ENCODE measurements around the gene ZCCHC4. TPM values are rescaled to one million over a fixed set of nuclear protein-coding genes. Genes with fewer than 3 reads are reported as not detected.

ZCCHC4 gene
- total RNA-seq, 1 donor from 2014 or later, result 10.2 TPM

- DNase-seq (ENCODE audit: low read depth) (no peak), FAIRE-seq (no peak)
- Histone ChIP-seq H3K27me3 (ENCODE audit: insufficient read depth, low read length) (no peaks in the 10 kb centered on the region), H3K9me3 (ENCODE audit: insufficient read depth, low read depth, low read length) (no peaks in the 10 kb centered on the region), H3K4me2 (ENCODE audit: low read length) (peak overlapping the region; percentile 85), H3K27ac (ENCODE audit: low read depth, low read length) (peak overlapping the region; percentile 50), H2AFZ (ENCODE audit: low read depth, low read length) (peak overlapping the region; percentile 81), H3K36me3 (ENCODE audit: insufficient read depth, low read length) (peaks cover 17% of the 10 kb centered on the region), H4K20me1 (ENCODE audit: insufficient read depth, low read length) (peaks cover 15% of the 10 kb centered on the region), H3K4me3 (ENCODE audit: insufficient read depth, low read depth, low read length) (peak overlapping the region; percentile 84), H3K4me1 (ENCODE audit: insufficient read depth, low read length) (peaks cover 7% of the 10 kb centered on the region), H3K9ac (ENCODE audit: low read length) (peak overlapping the region; percentile 85), H3K79me2 (ENCODE audit: insufficient read depth, low read length) (peaks cover 26% of the 10 kb centered on the region)
- no peaks in the 10 kb centered on the region for H3K9me3 Mint-ChIP-seq (ENCODE audit: unreplicated experiment)
- no peaks in the 10 kb centered on the region for H3K36me3 Mint-ChIP-seq (ENCODE audit: low read depth, unreplicated experiment)
- H3K27me3 Mint-ChIP-seq (ENCODE audit: low read depth, unreplicated experiment), result no peaks in the 10 kb centered on the region
- H3K4me3 Mint-ChIP-seq (ENCODE audit: unreplicated experiment), result no peak overlapping the region
- no peak for TF ChIP-seq EZH2 (IDR thresholded peaks at IDR 0.05; ENCODE audit: insufficient read depth, low read length)
- TF ChIP-seq, protein P1, sequence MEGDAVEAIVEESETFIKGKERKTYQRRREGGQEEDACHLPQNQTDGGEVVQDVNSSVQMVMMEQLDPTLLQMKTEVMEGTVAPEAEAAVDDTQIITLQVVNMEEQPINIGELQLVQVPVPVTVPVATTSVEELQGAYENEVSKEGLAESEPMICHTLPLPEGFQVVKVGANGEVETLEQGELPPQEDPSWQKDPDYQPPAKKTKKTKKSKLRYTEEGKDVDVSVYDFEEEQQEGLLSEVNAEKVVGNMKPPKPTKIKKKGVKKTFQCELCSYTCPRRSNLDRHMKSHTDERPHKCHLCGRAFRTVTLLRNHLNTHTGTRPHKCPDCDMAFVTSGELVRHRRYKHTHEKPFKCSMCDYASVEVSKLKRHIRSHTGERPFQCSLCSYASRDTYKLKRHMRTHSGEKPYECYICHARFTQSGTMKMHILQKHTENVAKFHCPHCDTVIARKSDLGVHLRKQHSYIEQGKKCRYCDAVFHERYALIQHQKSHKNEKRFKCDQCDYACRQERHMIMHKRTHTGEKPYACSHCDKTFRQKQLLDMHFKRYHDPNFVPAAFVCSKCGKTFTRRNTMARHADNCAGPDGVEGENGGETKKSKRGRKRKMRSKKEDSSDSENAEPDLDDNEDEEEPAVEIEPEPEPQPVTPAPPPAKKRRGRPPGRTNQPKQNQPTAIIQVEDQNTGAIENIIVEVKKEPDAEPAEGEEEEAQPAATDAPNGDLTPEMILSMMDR (IDR thresholded peaks at IDR 0.05; ENCODE audit: insufficient read depth, low read depth, low read length), result no peak
- H3K27ac Mint-ChIP-seq (ENCODE audit: unreplicated experiment), result peak overlapping the region; percentile 87
- H3K4me1 Mint-ChIP-seq (ENCODE audit: low read depth, unreplicated experiment), result no peaks in the 10 kb centered on the region
Observed at GRCh38 chr4:25377572-25378436, 65.2 kb downstream of the ZCCHC4 start.

DNA sequence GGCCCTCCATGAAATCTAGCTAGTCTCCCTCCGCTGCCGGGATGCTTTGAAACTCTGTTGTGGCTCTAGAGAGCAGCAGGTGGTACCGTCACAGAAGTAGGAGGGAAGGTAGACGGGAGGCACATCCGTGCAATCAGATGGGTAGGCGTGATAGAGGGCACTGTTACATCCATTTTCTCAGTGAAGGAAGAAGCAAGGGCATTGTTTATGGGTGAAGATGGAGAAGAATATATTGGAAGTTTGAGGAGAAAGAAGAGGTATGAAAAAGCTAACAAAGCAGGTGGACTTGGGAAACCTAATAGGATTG is 65.8 kb downstream of the ZCCHC4 start:
- H3K4me3 ChIP-seq (ENCODE audit: insufficient read depth, low read depth, low read length), result peak overlapping the region; percentile 84
- H3K9me3 Mint-ChIP-seq (ENCODE audit: unreplicated experiment), result no peaks in the 10 kb centered on the region

More for the DNA sequence above, 65.8 kb downstream of the ZCCHC4 start:
- H3K36me3 Mint-ChIP-seq (ENCODE audit: low read depth, unreplicated experiment), result peaks cover 4% of the 10 kb centered on the region
- peaks cover 7% of the 10 kb centered on the region for H3K4me1 ChIP-seq (ENCODE audit: insufficient read depth, low read length)
- H3K36me3 ChIP-seq (ENCODE audit: insufficient read depth, low read length), result peaks cover 21% of the 10 kb centered on the region
- H3K9ac ChIP-seq (ENCODE audit: low read length), result no peak overlapping the region
- no peaks in the 10 kb centered on the region for H3K4me1 Mint-ChIP-seq (ENCODE audit: low read depth, unreplicated experiment)
- FAIRE-seq, result no peak
- peak overlapping the region; percentile 85 for H3K4me2 ChIP-seq (ENCODE audit: low read length)
- no peak overlapping the region for H3K27ac ChIP-seq (ENCODE audit: low read depth, low read length)
- TF ChIP-seq, protein P1 (IDR thresholded peaks at IDR 0.05; ENCODE audit: insufficient read depth, low read depth, low read length), result no peak
- TF ChIP-seq EZH2 (IDR thresholded peaks at IDR 0.05; ENCODE audit: insufficient read depth, low read length), result no peak
- peaks cover 26% of the 10 kb centered on the region for H3K79me2 ChIP-seq (ENCODE audit: insufficient read depth, low read length)
- H2AFZ ChIP-seq (ENCODE audit: low read depth, low read length), result no peak overlapping the region
- H3K27ac Mint-ChIP-seq (ENCODE audit: unreplicated experiment), result no peak overlapping the region
- H4K20me1 ChIP-seq (ENCODE audit: insufficient read depth, low read length), result peaks cover 15% of the 10 kb centered on the region
- H3K27me3 ChIP-seq (ENCODE audit: insufficient read depth, low read length), result no peaks in the 10 kb centered on the region
- no peak overlapping the region for H3K4me3 Mint-ChIP-seq (ENCODE audit: unreplicated experiment)
- no peaks in the 10 kb centered on the region for H3K27me3 Mint-ChIP-seq (ENCODE audit: low read depth, unreplicated experiment)
- DNase-seq (ENCODE audit: low read depth), result no peak
- H3K9me3 ChIP-seq (ENCODE audit: insufficient read depth, low read depth, low read length), result no peaks in the 10 kb centered on the region

Data from astrocyte (in vitro differentiated cells and primary cell).